SK-N-SH (cell line): ENCODE data around the gene REELD1. TPM values are rescaled to one million over a fixed set of nuclear protein-coding genes. Genes with fewer than 3 reads are reported as not detected.

Source experiments
- CTCF ChIA-PET: fragments of 300-600, 350-600 bp; formaldehyde crosslinking; extraction: SDS; loops from one replicate; lab custom pipeline; 2021; lab: Yijun Ruan, JAX
- POLR2A ChIA-PET: fragments of 350-600 bp; sonication (Branson Sonifier 250); formaldehyde crosslinking; extraction: SDS; loops from one replicate; lab custom pipeline; 2020; ENCODE audit warnings: antibody characterized with exemption, inconsistent platforms; lab: Yijun Ruan, JAX
- DNase-seq: peaks from one replicate; pipeline ENCODE4 v3.0.0; 2012
- H2AFZ ChIP-seq: fragments of 200-600 bp; sonication (generic); 2 replicates; pipeline ENCODE4 v1.8.1; 2016; ENCODE audit warnings: antibody characterized with exemption, mild to moderate bottlenecking, low read depth
- H3F3A ChIP-seq: fragments of 200-600 bp; sonication (generic); replicated peaks from 2 replicates; pipeline ENCODE3; 2016; ENCODE audit warnings: antibody characterized with exemption, mild to moderate bottlenecking; ENCODE audit not compliant: insufficient read depth
- H3K27ac ChIP-seq, 2 experiments: fragments of 200-500 bp in 1 of 2; fragments of 200-600 bp in 1 of 2; sonication (Bioruptor generic) in 1 of 2; sonication (generic), shearing (Covaris generic) in 1 of 2; 2 replicates each; pipeline versions ENCODE4 v1.5.1 to v1.6.1; 2014 to 2016; ENCODE audit warnings: low read depth in 2 of 2, inconsistent platforms in 1 of 2, low read length in 1 of 2, mild to moderate bottlenecking in 1 of 2, mixed read lengths in 1 of 2
- H3K27me3 ChIP-seq: fragments of 200-600 bp; sonication (generic), shearing (Covaris generic); 2 replicates; pipeline ENCODE4 v1.6.1; 2016; ENCODE audit warnings: mixed run types; ENCODE audit not compliant: insufficient read depth
- H3K36me3 ChIP-seq, 2 experiments: fragments of 200-500 bp in 1 of 2; fragments of 200-600 bp in 1 of 2; sonication (Bioruptor generic) in 1 of 2; sonication (generic) in 1 of 2; replicated peaks in 1 of 2; 2 replicates each; pipeline versions ENCODE3 to v1.5.1; 2014 to 2016; ENCODE audit warnings: low read length in 1 of 2, mild to moderate bottlenecking in 1 of 2; ENCODE audit not compliant: insufficient read depth in 2 of 2, control insufficient read depth in 1 of 2
- H3K4me1 ChIP-seq, 2 experiments: fragments of 200-500 bp in 1 of 2; fragments of 200-600 bp in 1 of 2; sonication (Bioruptor generic) in 1 of 2; sonication (generic), shearing (Covaris generic) in 1 of 2; 2 replicates each; pipeline versions ENCODE4 v1.5.1 to v1.6.1; 2014 to 2016; ENCODE audit warnings: low read depth in 1 of 2, low read length in 1 of 2, mixed run types in 1 of 2; ENCODE audit not compliant: insufficient read depth in 2 of 2, control insufficient read depth in 1 of 2
- H3K4me2 ChIP-seq: fragments of 200-600 bp; sonication (generic), shearing (Covaris generic); 2 replicates; pipeline ENCODE4 v1.6.1; 2017; ENCODE audit warnings: mixed run types
- H3K4me3 ChIP-seq, 2 experiments: fragments of 200-500 bp in 1 of 2; fragments of 200-600 bp in 1 of 2; sonication (Bioruptor generic) in 1 of 2; sonication (generic), shearing (Covaris generic) in 1 of 2; 2 replicates each; pipeline versions ENCODE4 v1.5.1 to v1.8.1; 2014 to 2016; ENCODE audit warnings: low read depth in 2 of 2, inconsistent platforms in 1 of 2, low read length in 1 of 2, mild to moderate bottlenecking in 1 of 2, mixed read lengths in 1 of 2, moderate library complexity in 1 of 2
- H3K79me2 ChIP-seq: fragments of 200-600 bp; sonication (generic); 2 replicates; pipeline ENCODE4 v1.8.1; 2017; ENCODE audit warnings: mild to moderate bottlenecking; ENCODE audit not compliant: insufficient read depth
- H3K9ac ChIP-seq: fragments of 200-600 bp; sonication (generic); 2 replicates; pipeline ENCODE4 v1.6.1; 2017; ENCODE audit warnings: mixed run types
- H3K9me2 ChIP-seq: fragments of 200-600 bp; sonication (generic); 2 replicates; pipeline ENCODE4 v1.6.1; 2017; ENCODE audit warnings: mixed run types
- H3K9me3 ChIP-seq: fragments of 200-600 bp; sonication (generic); 2 replicates; pipeline ENCODE4 v1.6.1; 2017; ENCODE audit warnings: mixed run types, mild to moderate bottlenecking, moderate library complexity
- H4K20me1 ChIP-seq: fragments of 200-600 bp; sonication (generic); 2 replicates; pipeline ENCODE4 v1.6.1; 2017; ENCODE audit warnings: mild to moderate bottlenecking, mixed run types; ENCODE audit not compliant: insufficient read depth
- CHD2 ChIP-seq: fragments of 150-350 bp; IDR thresholded peaks from 2 replicates; pipeline ENCODE4 v1.6.1; 2018; ENCODE audit warnings: low read length; ENCODE audit not compliant: partially characterized antibody
- CTCF ChIP-seq: fragments of 200-600 bp; sonication (generic); IDR thresholded peaks from 2 replicates; pipeline ENCODE4 v1.6.1; 2017; ENCODE audit warnings: antibody characterized with exemption, mild to moderate bottlenecking, moderate library complexity
- FOXM1 ChIP-seq: IDR thresholded peaks from 2 replicates; pipeline ENCODE4 v1.4.0; 2012; ENCODE audit warnings: low read depth, mild to moderate bottlenecking
- MXI1 ChIP-seq: IDR thresholded peaks from 2 replicates; pipeline ENCODE4 v1.6.1; 2012; ENCODE audit warnings: mild to moderate bottlenecking, low read depth, low read length, improper control_type of control experiment
- PBX3 ChIP-seq: IDR thresholded peaks from 2 replicates; pipeline ENCODE4; 2012
- RAD21 ChIP-seq: IDR thresholded peaks from 2 replicates; pipeline ENCODE4 v1.6.1; 2012; ENCODE audit warnings: mild to moderate bottlenecking, low read length
- RFX5 ChIP-seq: IDR thresholded peaks from 2 replicates; pipeline ENCODE4 v1.6.1; 2012; ENCODE audit warnings: mild to moderate bottlenecking, improper control_type of control experiment, low read length
- SIN3A ChIP-seq: IDR thresholded peaks from 2 replicates; pipeline ENCODE4 v1.6.1; 2012; ENCODE audit warnings: low read depth, mild to moderate bottlenecking, low read length, moderate library complexity, borderline replicate concordance
- USF1 ChIP-seq: IDR thresholded peaks from 2 replicates; pipeline ENCODE4 v1.4.0; 2012; ENCODE audit warnings: low read depth, borderline replicate concordance
- USF2 ChIP-seq: fragments of 150-350 bp; IDR thresholded peaks from 2 replicates; pipeline ENCODE4 v1.6.1; 2017; ENCODE audit warnings: antibody characterized with exemption, low read length, low read depth, borderline replicate concordance
- WGBS: methylation state at CpG from one replicate; pipeline ENCODE4 v1.1.6; 2017; ENCODE audit warnings: low lambda C conversion rate; 5-methylcytosine and 5-hydroxymethylcytosine counted together
- polyA plus RNA-seq, 3 experiments: library from polyadenylated mRNA; depleted of rRNA; stranded (reverse); fragments of >200 nt; gene quantifications; 2 replicates each; pipeline ENCODE4 v1.2.3, GENCODE V29; 2012
- TF ChIP-seq, protein P1 (sequence below): IDR thresholded peaks from 2 replicates; pipeline ENCODE4 v1.6.1; 2012; ENCODE audit warnings: mild to moderate bottlenecking, low read depth, low read length, moderate library complexity

The REELD1 gene
- polyA plus RNA-seq, 1 of the 3 experiments (the other 2 are of a cell fraction), result not detected

- TF ChIP-seq, protein P1, sequence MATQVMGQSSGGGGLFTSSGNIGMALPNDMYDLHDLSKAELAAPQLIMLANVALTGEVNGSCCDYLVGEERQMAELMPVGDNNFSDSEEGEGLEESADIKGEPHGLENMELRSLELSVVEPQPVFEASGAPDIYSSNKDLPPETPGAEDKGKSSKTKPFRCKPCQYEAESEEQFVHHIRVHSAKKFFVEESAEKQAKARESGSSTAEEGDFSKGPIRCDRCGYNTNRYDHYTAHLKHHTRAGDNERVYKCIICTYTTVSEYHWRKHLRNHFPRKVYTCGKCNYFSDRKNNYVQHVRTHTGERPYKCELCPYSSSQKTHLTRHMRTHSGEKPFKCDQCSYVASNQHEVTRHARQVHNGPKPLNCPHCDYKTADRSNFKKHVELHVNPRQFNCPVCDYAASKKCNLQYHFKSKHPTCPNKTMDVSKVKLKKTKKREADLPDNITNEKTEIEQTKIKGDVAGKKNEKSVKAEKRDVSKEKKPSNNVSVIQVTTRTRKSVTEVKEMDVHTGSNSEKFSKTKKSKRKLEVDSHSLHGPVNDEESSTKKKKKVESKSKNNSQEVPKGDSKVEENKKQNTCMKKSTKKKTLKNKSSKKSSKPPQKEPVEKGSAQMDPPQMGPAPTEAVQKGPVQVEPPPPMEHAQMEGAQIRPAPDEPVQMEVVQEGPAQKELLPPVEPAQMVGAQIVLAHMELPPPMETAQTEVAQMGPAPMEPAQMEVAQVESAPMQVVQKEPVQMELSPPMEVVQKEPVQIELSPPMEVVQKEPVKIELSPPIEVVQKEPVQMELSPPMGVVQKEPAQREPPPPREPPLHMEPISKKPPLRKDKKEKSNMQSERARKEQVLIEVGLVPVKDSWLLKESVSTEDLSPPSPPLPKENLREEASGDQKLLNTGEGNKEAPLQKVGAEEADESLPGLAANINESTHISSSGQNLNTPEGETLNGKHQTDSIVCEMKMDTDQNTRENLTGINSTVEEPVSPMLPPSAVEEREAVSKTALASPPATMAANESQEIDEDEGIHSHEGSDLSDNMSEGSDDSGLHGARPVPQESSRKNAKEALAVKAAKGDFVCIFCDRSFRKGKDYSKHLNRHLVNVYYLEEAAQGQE, result no peak
- TF ChIP-seq SIN3A (no peak), CTCF (no peak), FOXM1 (no peak), MXI1 (no peak), PBX3 (no peak), RFX5 (no peak), RAD21 (no peak), CHD2 (no peak), USF2 (no peak), USF1 (no peak)
- TF ChIP-seq, all 33 proteins: peak for 0
- 70% methylated on average over 2 of the region's 2 CpGs for WGBS
- H2AFZ ChIP-seq, result no peak overlapping the region
- DNase-seq, result no peak
- H3F3A ChIP-seq, result no peaks in the 10 kb centered on the region
- H3K79me2 ChIP-seq, result no peaks in the 10 kb centered on the region
- H3K9me3 ChIP-seq, result no peaks in the 10 kb centered on the region
- H3K36me3 ChIP-seq, result no peaks in the 10 kb centered on the region
- no peaks in the 10 kb centered on the region for H3K27me3 ChIP-seq
- ChIA-PET POLR2A (no interaction called here), CTCF (interaction anchor here (0.6 to 1.4 kb wide), 3 partner anchors 11 to 107 kb away, joined by 3 to 4 read pairs (median 3); partner anchors contain the start of gene REELD1)
- no peaks in the 10 kb centered on the region; a peak in 1 of 4 replicates for H3K4me1 ChIP-seq
- H3K4me3 ChIP-seq, result no peak overlapping the region
- no peak overlapping the region for H3K4me2 ChIP-seq
- H3K27ac ChIP-seq, result no peak overlapping the region
- H3K9me2 ChIP-seq, result no peaks in the 10 kb centered on the region
- no peak overlapping the region for H3K9ac ChIP-seq
- H4K20me1 ChIP-seq, result no peaks in the 10 kb centered on the region
Measured at GRCh38 chr4:146202665-146203064, 11.7 kb upstream of the REELD1 start.
